Neuron (in vitro differentiated cells): ENCODE measurements around the gene TMCO1.
"Not testable (repeated sequence)": the region's sequence is repeated elsewhere in the genome, so short reads cannot be mapped to it uniquely, and the experiment has no call there.

ENCODE experiments used
- H2AFZ ChIP-seq: one replicate; pipeline ENCODE4 v1.6.1; 2013; ENCODE audit warnings: low read depth, mild to moderate bottlenecking, inconsistent platforms, low read length, moderate library complexity
- H3K27me3 ChIP-seq: one replicate; pipeline ENCODE4 v1.6.1; 2013; ENCODE audit warnings: low read length; ENCODE audit not compliant: insufficient read depth
- H3K36me3 ChIP-seq: one replicate; pipeline ENCODE4 v1.6.1; 2013; ENCODE audit warnings: low read length; ENCODE audit not compliant: insufficient read depth
- H3K4me1 ChIP-seq: one replicate; pipeline ENCODE4 v1.6.1; 2013; ENCODE audit warnings: low read length; ENCODE audit not compliant: insufficient read depth
- H3K4me3 ChIP-seq: 2 replicates; pipeline ENCODE4 v1.5.1; 2013; ENCODE audit warnings: mild to moderate bottlenecking, low read length, moderate library complexity
- H3K9me3 ChIP-seq: one replicate; pipeline ENCODE4 v1.6.1; 2013; ENCODE audit warnings: low read length

TMCO1 gene

GRCh38 chr1:165768513-165769394, at the start of gene TMCO1:
Gene TMCO1, minus strand, starts transcription at chr1:165768868. Its CDS starts 117 bp downstream, at chr1:165768751.
- Histone ChIP-seq H3K36me3 (peaks cover 39% of the 10 kb centered on the region), H3K27me3 (no peaks in the 10 kb centered on the region), H2AFZ (peak within 1 kb of the TSS; percentile 69), H3K4me3 (peak within 1 kb of the TSS; percentile 68), H3K4me1 (peaks cover 9% of the 10 kb centered on the region), H3K9me3 (no peaks in the 10 kb centered on the region)

- Histone ChIP-seq H3K4me1 (no peaks in the 10 kb centered on the region), H3K27me3 (no peaks in the 10 kb centered on the region), H3K9me3 (no peaks in the 10 kb centered on the region), H3K36me3 (no peaks in the 10 kb centered on the region), H2AFZ (no peak overlapping the region), H3K4me3 (no peak overlapping the region)
These were observed 48.3 kb upstream of the TMCO1 start for GRCh38 chr1:165816826-165817497.

DNA sequence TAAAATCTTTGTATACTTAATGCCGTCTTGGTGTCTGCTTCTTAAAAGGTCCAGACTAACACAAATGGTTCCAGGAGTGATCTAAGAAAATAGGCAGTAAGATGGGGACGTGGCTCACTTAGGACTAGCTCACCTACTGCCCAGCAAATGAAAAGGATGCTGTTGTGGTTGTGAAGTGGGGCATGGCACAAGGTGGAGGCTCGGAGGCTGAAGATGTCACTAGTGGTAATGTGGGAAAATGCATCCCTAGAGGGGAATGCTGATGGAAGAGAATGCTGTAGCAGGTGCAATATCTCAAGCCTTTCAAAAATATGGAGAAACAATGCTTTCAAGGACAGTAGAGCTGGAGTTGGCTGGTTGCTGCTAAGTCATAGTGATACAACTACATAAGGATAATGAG, 47.5 kb upstream of the TMCO1 start:
- H2AFZ ChIP-seq = no peak overlapping the region
- H3K4me3 ChIP-seq = no peak overlapping the region
- no peaks in the 10 kb centered on the region for H3K4me1 ChIP-seq
- H3K27me3 ChIP-seq = no peaks in the 10 kb centered on the region
- no peaks in the 10 kb centered on the region for H3K36me3 ChIP-seq
- no peaks in the 10 kb centered on the region for H3K9me3 ChIP-seq

- Histone ChIP-seq H2AFZ (no peak overlapping the region), H3K9me3 (no peaks in the 10 kb centered on the region), H3K27me3 (no peaks in the 10 kb centered on the region), H3K4me1 (no peaks in the 10 kb centered on the region), H3K4me3 (no peak overlapping the region), H3K36me3 (no peaks in the 10 kb centered on the region)
These were observed 47.1 kb upstream of the TMCO1 start for GRCh38 chr1:165815725-165816124.

DNA sequence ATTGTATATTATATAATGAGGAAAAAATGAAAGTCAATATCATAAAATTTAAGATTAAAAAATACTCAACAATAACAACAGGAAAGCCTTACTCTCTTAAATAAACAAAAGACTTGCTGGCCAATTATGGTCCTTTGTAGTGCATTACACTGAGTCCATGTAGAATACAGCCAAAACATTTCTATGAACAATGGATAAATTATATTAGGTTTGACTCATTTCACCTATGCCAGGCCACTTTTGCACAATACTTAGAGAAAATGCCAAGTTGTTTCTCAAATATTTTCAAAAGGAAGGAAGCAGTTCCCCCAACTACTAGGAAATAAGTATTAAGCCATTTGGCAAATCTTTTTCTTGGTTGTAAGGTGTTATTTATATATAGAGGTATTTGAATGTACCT, 38.9 kb upstream of the TMCO1 start:
- no peak overlapping the region for H2AFZ ChIP-seq
- no peaks in the 10 kb centered on the region for H3K4me1 ChIP-seq
- peaks cover 3% of the 10 kb centered on the region for H3K27me3 ChIP-seq
- H3K9me3 ChIP-seq = no peaks in the 10 kb centered on the region
- no peak overlapping the region for H3K4me3 ChIP-seq
- H3K36me3 ChIP-seq = no peaks in the 10 kb centered on the region

GRCh38 chr1:165804513-165804912, 35.8 kb upstream of the TMCO1 start:
- H3K4me1 ChIP-seq, H3K27me3 ChIP-seq, H3K36me3 ChIP-seq, H3K4me3 ChIP-seq, H3K9me3 ChIP-seq, H2AFZ ChIP-seq: not testable (repeated sequence)

- H2AFZ ChIP-seq = no peak overlapping the region
- no peaks in the 10 kb centered on the region for H3K36me3 ChIP-seq
- no peaks in the 10 kb centered on the region for H3K9me3 ChIP-seq
- no peak overlapping the region for H3K4me3 ChIP-seq
- no peaks in the 10 kb centered on the region for H3K27me3 ChIP-seq
- H3K4me1 ChIP-seq = no peaks in the 10 kb centered on the region
These were observed 30.7 kb upstream of the TMCO1 start for GRCh38 chr1:165799387-165799786.

DNA sequence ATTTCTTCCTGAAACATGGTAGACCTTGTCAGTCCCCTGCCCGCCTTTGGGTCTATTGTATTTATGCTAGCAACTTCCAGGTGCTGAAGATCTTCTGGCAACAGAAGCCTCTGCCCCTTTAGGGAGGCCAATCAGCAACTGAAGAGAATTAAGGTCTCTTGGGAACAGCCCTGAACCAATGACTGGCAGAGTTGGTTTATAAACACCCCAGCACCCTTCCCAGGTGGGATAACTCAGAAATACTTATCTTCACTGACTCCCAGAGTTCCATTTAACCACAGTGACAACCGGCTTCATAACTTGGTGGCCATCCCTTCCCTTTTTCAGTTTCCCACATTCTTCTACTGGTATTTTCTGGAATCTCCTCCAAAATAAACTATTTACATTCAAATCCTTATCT, 27.2 kb upstream of the TMCO1 start:
- H3K4me3 ChIP-seq = no peak overlapping the region
- no peaks in the 10 kb centered on the region for H3K9me3 ChIP-seq
- no peaks in the 10 kb centered on the region for H3K4me1 ChIP-seq
- H3K27me3 ChIP-seq = no peaks in the 10 kb centered on the region
- H3K36me3 ChIP-seq = no peaks in the 10 kb centered on the region
- no peak overlapping the region for H2AFZ ChIP-seq

GRCh38 chr1:165793951-165794350, 25.3 kb upstream of the TMCO1 start:
- no peaks in the 10 kb centered on the region for H3K9me3 ChIP-seq
- no peak overlapping the region for H3K4me3 ChIP-seq
- no peaks in the 10 kb centered on the region for H3K4me1 ChIP-seq
- no peaks in the 10 kb centered on the region for H3K36me3 ChIP-seq
- H3K27me3 ChIP-seq = no peaks in the 10 kb centered on the region
- H2AFZ ChIP-seq = no peak overlapping the region

- H3K4me1 ChIP-seq = no peaks in the 10 kb centered on the region
- no peak overlapping the region for H3K4me3 ChIP-seq
- peaks cover 3% of the 10 kb centered on the region for H3K9me3 ChIP-seq
- H3K36me3 ChIP-seq = no peaks in the 10 kb centered on the region
- H3K27me3 ChIP-seq = no peaks in the 10 kb centered on the region
- no peak overlapping the region for H2AFZ ChIP-seq
These were observed 19.1 kb upstream of the TMCO1 start for GRCh38 chr1:165787741-165788140.

GRCh38 chr1:165783519-165783918, 14.9 kb upstream of the TMCO1 start:
- H3K4me3 ChIP-seq, H3K36me3 ChIP-seq, H3K9me3 ChIP-seq, H2AFZ ChIP-seq, H3K4me1 ChIP-seq, H3K27me3 ChIP-seq: not testable (repeated sequence)

DNA sequence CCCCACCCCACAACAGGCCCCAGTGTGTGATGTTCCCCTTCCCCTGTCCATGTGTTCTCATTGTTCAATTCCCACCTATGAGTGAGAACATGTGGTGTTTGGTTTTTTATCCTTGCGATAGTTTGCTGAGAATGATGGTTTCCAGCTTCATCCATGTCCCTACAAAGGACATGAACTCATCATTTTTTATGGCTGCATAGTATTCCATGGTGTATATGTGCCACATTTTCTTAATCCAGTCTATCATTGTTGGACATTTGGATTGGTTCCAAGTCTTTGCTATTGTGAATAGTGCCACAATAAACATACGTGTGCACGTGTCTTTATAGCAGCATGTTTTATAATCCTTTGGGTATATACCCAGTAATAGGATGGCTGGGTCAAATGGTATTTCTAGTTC, 9.5 kb upstream of the TMCO1 start:
- not testable (repeated sequence) for H3K4me1 ChIP-seq, H3K4me3 ChIP-seq, H3K36me3 ChIP-seq, H3K27me3 ChIP-seq, H2AFZ ChIP-seq, H3K9me3 ChIP-seq

- Histone ChIP-seq H3K9me3 (no peaks in the 10 kb centered on the region), H2AFZ (no peak overlapping the region), H3K27me3 (no peaks in the 10 kb centered on the region), H3K4me1 (no peaks in the 10 kb centered on the region), H3K4me3 (no peak overlapping the region), H3K36me3 (peaks cover 9% of the 10 kb centered on the region)
These were observed 4.8 kb upstream of the TMCO1 start for GRCh38 chr1:165773324-165773965.
